Ishikawa (cell line): ENCODE results near the gene DCUN1D2.

Source experiments
- CREB1 ChIP-seq: IDR thresholded peaks from 2 replicates; pipeline ENCODE4 v1.6.1; 2012; ENCODE audit warnings: low read depth
- EP300 ChIP-seq: IDR thresholded peaks from 2 replicates; pipeline ENCODE4 v1.6.1; 2012; ENCODE audit warnings: borderline replicate concordance
- FOXM1 ChIP-seq: IDR thresholded peaks from 2 replicates; pipeline ENCODE4 v1.6.1; 2012; ENCODE audit warnings: low read depth, borderline replicate concordance
- TAF1 ChIP-seq: IDR thresholded peaks from 2 replicates; pipeline ENCODE4 v1.6.1; 2012; ENCODE audit warnings: low read depth, mild to moderate bottlenecking
- TEAD4 ChIP-seq: IDR thresholded peaks from 2 replicates; pipeline ENCODE4 v1.6.1; 2012
- YY1 ChIP-seq: IDR thresholded peaks from 2 replicates; pipeline ENCODE4 v1.6.1; 2012; ENCODE audit warnings: low read depth
- TF ChIP-seq, protein P1 (sequence below): IDR thresholded peaks from 2 replicates; pipeline ENCODE4 v1.6.1; 2012
- TF ChIP-seq, protein P2 (sequence below): IDR thresholded peaks from 2 replicates; pipeline ENCODE4 v1.6.1; 2012; ENCODE audit warnings: low read depth, mild to moderate bottlenecking

DNA sequence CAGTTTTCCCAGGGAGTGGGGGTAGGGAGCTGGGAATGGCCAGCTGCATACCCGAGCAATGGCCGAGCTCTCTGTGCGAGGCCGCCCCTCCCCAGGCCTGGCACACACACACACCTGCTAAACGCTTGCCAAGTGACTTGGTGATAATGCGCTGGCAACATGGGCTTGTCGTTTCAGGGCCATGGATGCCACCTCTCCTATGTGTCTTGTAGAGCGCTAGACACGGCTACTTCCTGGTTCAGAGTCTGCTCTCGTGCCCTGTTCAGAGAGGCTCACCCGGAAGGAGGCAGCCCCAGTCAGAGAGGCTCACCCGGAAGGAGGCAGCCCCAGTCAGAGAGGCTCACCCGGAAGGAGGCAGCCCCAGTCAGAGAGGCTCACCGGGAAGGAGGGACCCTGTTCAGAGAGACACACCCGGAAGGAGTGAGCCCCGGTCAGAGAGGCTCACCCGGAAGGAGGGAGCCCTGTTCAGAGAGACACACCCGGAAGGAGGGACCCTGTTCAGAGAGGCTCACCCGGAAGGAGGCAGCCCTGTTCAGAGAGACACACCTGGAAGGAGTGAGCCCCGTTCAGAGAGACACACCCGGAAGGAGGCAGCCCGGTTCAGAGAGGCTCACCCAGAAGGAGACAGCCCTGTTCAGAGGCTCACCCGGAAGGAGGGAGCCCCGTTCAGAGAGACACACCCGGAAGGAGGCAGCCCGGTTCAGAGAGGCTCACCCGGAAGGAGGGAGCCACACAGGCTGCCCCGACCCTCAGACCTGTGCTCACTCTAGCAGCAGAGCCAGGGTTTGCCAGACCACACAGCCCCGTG lies 41.4 kb downstream of the DCUN1D2 start:
- TF ChIP-seq EP300 (no peak), TEAD4 (no peak; the same call in 1 of the 2 replicates), FOXM1 (no peak), CREB1 (no peak), TAF1 (no peak; the same call in 1 of the 2 replicates), YY1 (peak; percentile 68)
- TF ChIP-seq, protein P1, sequence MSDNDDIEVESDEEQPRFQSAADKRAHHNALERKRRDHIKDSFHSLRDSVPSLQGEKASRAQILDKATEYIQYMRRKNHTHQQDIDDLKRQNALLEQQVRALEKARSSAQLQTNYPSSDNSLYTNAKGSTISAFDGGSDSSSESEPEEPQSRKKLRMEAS: peak; percentile 65
- TF ChIP-seq, protein P2, sequence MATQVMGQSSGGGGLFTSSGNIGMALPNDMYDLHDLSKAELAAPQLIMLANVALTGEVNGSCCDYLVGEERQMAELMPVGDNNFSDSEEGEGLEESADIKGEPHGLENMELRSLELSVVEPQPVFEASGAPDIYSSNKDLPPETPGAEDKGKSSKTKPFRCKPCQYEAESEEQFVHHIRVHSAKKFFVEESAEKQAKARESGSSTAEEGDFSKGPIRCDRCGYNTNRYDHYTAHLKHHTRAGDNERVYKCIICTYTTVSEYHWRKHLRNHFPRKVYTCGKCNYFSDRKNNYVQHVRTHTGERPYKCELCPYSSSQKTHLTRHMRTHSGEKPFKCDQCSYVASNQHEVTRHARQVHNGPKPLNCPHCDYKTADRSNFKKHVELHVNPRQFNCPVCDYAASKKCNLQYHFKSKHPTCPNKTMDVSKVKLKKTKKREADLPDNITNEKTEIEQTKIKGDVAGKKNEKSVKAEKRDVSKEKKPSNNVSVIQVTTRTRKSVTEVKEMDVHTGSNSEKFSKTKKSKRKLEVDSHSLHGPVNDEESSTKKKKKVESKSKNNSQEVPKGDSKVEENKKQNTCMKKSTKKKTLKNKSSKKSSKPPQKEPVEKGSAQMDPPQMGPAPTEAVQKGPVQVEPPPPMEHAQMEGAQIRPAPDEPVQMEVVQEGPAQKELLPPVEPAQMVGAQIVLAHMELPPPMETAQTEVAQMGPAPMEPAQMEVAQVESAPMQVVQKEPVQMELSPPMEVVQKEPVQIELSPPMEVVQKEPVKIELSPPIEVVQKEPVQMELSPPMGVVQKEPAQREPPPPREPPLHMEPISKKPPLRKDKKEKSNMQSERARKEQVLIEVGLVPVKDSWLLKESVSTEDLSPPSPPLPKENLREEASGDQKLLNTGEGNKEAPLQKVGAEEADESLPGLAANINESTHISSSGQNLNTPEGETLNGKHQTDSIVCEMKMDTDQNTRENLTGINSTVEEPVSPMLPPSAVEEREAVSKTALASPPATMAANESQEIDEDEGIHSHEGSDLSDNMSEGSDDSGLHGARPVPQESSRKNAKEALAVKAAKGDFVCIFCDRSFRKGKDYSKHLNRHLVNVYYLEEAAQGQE: no peak
